GM18502 (cell line): ENCODE results near the gene ZBED1.
A peak's percentile ranks its signal among the peaks of the same experiment; 100 is the strongest.
"Not testable (repeated sequence)": the region's sequence is repeated elsewhere in the genome, so short reads cannot be mapped to it uniquely, and the experiment has no call there.

Experiments used
- ATAC-seq: cut with Tn5 transposase; IDR thresholded peaks from one replicate; pipeline ENCODE4 v1.9.1; 2021; ENCODE audit warnings: mild to moderate bottlenecking; ENCODE audit not compliant: unreplicated experiment, poor library complexity

ZBED1 gene

DNA sequence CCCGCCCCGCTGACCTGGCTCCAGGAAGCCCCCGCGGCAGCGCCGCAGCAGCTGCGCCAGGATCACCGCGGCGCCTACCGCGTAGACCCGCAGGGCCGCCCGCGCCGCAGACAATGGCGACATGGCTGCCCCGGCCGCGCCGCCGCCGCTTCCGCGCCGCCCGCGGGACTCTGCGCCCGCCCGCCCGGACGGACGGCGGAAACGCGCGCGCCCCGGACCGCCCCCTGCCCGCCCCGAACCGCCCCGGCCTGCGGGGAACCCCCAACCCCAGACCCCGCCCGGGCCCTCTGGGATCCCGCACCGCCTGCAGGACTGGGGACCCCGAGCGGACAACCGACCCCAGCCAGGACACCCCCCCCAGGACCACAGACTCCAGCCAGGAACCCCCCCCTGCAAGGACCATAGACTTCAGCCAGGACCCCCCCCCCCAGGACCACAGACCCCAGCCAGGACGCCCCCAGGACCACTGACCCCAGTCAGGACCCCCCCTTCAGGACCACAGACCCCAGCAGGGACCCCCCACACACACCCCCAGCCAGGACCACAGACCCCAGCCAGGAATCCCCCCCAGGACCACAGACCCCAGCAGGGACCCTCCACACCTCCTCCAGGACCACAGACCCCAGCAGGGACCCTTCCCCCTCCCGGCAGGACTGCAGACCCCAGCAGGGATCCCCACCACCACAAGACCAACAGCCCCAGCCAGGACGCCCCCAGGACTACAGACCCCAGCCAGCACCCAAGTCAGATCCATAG, at the start of gene ZBED1, which contains the start of gene DHRSX:
Gene ZBED1 (minus strand): TSS at position 174 of the 756 bp plus-strand sequence. CDS start 10,257 bp downstream, outside the sequence.
Gene DHRSX (minus strand): TSS at position 174 of the 756 bp plus-strand sequence. CDS start 51 bp downstream, at position 123.
- peak; percentile 71 for ATAC-seq

DNA sequence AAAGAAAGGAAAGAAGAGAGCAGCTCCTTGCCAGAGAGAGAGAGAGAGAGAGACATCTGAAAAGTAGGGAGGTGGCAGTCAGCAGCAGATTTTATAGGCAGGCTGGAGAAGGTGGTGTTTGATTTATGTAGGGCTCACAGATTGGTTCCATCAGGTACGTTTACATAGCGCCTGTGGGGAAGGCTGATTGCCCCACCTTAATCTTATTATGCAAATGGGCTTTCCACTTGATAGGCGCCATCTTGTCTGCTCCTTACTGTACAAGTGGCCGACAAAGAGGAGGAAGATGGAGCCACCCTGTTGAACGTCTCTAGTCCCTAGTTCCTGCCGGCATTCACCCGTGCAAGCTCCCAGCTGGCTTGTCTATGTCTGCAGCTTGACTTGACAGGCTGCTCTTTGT, 49.1 kb upstream of the ZBED1 start:
- no peak for ATAC-seq

DNA sequence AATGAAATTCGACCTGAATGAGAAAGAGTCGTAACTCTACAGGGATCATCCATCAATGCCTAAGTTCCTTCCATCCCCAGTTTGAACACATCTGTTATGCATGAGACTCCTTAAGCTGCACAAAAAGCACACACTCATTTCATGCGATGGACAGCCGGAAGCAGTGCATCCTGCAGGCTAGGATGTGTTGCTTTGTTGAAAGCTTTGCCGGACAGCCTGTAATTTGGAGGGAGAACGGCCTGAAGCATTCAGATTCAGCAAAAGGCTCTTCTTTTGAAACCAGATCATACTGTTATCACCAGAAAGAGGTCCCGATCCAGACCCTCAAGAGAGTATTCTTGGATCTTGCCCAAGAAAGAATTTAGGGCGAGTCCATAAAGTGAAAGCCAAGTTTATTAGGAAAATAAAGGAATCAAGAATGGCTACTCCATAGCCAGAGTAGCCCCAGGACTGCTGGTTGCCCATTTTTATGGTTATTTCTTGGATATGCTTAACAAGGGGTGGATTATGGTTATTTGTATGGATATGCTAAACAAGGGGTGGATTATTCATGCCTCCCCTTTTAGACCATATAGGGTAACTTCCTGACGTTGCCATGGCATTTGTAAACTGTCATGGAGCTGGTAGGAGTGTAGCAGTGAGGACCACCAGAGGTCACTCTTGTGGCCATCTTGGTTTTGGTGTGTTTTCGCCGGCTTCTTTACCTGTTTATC, 48.1 kb upstream of the ZBED1 start:
- no peak for ATAC-seq

DNA sequence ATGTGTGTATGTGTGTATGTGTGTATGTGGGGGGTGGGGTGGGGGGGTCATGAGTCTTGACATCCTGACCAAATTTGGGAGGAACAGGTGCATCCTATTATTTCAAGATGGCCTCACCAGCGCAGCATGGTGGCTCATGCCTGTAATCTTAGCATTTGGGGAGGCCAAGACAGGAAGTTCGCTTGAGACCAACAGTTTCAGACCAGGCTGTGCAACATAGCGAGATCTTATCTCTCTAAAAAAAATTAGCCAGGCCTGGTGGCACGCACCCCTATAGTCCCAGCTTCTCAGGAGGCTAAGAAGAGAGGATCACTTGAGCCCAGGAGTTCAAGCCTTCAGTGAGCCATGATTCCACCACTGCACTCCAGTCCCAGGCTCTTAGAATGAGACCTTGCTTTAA, 47.0 kb upstream of the ZBED1 start:
- no peak for ATAC-seq

DNA sequence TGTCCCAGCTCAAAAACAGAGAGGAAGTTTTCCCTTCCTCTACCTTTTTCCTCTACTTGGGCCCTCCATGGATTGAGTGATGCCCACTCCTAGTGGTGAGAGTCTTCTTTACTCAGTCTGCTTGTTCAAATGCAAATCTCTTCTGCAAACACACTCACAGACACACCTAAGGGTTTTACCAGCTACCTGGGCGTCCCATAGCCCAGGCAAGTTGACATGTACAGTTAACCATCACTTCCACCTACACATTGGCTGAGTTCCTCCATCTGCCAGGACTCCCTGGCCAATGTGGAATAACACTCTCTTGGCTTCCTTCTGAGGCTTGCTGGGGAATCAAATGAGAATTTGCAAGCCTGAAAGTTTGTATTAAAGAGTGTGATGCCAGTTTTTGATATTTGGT, 45.7 kb upstream of the ZBED1 start:
- no peak for ATAC-seq

DNA sequence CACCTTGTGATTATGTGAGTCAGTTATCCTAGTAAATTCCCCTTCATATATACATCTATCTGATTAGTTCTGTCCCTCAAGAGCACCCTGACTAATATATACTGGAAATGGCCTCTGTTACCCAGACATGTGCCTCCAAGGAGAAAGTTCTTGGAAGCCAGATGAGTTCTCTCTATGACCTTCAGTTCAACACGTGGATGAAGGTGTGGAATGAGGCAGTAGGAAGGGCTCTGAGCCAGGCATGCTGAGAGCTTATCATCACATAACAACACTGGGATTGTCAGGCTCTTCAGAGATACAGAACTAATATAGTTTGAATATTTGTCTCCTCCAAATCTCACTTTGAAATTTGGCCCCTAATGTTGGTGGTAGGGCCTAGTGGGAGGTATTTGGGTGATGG, 44.4 kb upstream of the ZBED1 start:
- no peak for ATAC-seq

DNA sequence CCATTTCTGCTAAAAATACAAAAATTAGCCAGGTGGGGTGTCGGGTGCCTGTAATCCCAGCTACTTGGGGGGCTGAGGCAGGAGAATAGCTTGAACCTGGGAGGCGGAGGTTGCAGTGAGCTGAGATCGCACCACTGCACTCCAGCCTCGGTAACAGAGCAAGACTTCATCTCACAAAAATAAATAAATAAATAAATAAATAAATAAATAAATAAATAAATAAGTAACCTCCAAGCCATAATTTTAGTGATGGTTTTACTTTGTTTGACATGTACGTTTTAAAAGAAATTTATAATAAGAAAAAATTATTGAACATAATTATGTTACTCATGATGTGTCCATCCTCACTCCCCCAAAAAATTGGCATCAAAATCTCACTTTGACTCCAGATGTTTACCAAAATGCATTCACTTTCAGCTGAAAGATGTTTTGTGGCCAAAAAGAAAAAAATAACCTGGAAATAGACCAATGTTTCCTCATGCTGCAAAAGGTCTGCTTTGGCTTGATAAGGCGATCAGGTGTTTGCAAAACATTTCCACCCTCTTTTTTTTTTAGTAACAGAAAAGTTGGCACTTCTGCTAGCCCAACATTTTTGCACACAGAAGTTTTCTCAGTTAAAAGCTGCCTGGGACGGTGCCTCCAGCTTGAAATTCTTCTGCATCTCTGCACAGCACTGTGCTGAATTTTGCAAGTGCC, 42.2 kb upstream of the ZBED1 start:
- ATAC-seq, result no peak

DNA sequence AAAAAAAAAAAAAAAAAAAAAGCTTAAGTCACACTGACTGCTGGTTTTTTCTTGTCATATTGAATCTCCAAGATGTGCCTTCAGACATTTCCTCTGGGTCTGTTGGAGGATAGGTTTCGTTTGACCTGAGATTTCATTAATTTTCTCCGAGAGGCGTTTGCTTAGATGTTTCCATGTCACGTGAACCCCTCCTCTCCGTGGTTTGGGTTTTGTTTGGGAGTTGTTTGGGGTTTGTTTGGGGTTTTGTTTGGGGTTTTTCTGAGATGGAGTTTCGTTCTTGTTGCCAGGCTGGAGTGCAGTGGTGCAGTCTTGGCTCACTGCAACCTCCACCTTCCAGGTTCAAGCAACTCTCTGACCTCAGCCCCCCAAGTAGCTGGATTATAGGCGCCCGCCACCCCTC, 40.8 kb upstream of the ZBED1 start:
- no peak for ATAC-seq

DNA sequence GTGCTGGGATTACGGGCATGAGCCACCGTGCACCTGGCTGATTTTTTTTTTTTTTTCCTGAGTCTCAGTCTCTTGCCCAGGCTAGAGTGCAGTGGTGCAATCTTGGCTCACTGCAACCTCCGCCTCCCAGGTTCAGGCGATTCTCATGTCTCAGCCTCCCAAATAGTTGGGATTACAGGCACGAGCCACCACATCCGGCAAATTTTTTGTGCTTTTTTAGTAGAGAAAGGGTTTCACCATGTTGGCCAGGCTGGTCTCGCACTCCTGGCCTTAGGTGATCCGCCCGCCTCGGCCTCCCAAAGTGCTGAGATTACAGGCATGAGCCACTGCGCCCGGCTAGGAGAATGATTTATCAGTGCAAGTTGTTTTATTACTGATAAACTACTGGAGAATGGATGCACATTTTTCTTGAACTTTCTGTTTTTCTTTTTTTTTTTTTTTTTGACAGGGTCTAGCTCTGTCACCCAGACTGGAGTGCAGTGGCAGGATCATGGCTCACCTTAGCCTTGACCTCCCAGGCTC, 39.7 kb upstream of the ZBED1 start:
- ATAC-seq, result no peak

DNA sequence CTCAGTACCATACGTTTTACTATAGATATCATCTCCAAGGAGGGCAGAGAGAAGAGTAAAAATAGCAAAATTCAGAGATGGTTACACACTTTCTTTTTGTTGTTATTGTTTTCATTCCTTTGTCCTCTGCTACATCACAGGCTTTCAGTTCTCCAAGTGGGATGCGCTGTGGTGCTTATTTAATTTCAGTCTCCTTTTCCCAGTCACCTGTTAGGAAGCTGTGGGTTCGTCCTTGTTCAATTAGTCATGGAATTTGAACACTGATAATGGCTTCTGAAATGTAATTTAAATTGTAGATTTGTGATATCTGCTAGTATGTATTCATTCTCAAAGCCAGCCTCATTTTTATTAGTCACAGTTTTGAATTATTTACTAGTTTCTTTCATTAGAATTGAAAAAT, 38.8 kb upstream of the ZBED1 start:
- no peak for ATAC-seq

DNA sequence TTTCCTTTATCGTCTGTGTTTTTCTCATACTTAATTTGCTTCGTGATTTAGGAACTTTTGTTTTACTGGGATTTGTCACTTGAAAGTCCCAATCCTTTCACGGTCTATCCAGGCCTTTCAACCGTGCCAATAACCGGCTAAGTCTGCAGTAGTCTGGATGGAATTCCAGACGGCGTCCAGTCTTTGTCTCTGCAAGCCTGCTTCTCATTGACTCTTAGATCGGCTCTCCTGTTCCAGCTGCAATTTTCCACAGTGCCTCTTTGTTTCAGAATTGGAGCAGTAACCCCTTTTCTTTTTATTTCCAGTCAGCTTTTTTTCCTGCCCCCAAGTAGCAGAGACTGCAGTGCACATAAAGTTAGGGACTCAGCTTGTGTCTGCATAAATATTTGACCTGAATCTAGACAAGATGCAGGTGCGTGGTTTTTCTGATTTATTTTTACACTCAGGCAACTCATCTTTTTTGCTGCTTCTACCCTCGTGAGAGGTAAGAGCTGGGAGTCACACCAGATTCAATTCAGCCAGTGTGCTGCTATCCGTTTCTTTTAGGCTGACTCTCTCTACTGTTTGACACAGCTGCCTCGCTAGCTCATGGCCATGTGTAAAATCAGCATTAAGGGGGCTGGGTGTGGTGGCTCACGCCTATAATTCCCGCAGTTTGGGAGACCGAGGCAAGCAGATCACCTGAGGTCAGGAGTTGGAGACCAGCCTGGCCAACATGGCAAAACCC, 37.4 kb upstream of the ZBED1 start:
- ATAC-seq, result no peak

DNA sequence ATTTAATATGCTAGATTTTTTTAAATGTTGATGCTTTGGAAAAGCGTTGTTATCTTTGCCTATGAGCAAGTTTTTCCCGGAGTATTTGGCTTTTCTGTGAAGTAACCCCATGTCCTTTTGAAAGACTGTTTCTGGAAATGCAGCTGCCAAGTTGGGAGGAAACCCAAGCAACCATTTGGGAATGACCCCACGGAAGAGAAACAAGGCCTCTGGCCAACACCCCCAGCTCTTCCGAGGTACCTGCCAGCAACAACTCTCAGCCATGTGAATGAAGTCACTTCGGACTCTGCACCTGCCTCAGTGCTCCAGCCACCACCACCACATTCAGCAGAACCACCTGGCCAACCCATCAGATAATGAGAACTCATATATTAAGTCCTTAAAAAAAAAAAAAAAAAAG, 36.2 kb upstream of the ZBED1 start:
- no peak for ATAC-seq

DNA sequence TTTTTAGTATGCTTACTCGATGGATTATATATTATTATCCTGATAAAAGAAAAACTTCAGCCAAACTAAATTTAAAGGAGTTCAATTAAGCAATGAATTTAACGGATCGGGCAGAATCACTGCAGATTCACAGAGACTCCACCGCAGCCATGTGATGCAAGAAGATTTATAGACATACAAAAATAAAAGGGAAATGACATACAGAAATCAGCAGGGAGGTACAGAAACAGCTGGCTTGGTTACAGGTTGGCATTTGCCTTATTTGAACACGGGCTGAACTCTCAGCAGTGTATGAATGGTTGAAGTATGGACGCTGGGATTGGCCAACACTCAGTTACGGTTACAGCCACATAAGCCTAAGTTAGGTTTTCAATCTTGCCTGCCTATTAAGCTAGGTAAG, 35.4 kb upstream of the ZBED1 start:
- no peak for ATAC-seq

DNA sequence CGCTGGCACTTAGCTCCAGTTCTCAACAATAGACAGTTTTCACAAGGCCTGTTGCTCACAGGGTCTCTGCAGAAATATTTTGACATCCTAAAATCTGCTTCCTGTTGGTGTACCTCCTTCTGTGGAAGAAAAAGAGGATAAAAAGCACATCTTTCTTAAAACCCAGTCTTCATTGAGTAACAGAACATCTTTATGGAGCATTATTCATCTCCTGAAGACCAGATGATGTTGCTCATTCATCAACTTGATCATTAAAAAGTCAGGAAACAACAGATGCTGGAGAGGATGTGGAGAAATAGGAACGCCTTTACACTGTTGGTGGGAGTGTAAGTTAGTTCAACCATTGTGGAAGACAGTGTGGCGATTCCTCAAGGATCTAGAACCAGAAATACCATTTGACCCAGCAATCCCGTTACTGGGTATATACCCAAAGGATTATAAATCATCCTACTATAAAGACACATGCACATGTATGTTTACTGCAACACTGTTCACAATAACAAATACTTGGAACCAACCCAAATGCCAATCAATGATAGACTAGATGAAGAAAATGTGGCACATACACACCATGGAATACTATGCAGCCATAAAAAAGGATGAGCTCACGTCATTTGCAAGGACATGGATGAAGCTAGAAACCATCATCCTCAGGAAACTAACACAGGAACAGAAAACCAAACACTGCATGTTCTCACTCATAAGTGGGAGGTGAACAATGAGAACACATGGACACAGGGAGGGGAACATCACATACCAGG, 33.7 kb upstream of the ZBED1 start:
- not testable (repeated sequence) for ATAC-seq

DNA sequence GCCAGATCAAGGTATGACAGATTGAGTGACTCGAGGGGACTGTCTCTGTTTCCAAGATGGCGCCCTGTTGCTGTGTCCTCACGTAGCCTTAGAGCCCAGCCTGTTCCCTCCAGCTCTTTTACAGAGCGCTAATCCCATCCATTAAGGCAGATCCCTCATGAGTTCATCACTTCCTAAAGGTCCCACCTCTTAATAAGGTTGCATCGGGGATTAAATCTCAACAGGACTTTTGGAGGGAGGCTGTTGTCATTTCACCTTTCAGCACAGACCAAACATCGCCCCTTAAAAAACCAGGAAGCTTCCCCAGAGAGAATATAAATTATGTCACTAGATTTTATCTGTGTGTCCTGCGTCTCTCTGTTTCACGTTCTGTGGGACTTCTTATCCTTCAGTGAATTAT, 32.6 kb upstream of the ZBED1 start:
- no peak for ATAC-seq

DNA sequence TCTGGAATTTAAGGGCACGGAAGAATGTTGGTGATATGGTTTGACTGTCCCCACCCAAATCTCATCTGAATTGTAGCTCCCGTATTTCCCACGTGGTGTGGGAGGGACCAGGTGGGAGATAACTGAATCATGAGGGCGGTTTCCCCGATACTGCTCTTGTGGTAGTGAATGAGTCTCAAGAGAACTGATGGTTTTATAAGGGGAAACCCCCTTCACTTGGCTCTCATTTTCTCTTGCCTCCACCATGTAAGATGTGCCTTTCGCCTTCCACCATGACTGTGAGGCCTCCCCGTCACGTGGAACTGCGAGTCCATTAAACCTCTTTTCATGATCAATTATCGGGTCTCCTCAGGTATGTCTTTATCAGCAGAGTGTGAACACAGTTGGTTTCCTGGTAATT, 25.6 kb upstream of the ZBED1 start:
- no peak for ATAC-seq

DNA sequence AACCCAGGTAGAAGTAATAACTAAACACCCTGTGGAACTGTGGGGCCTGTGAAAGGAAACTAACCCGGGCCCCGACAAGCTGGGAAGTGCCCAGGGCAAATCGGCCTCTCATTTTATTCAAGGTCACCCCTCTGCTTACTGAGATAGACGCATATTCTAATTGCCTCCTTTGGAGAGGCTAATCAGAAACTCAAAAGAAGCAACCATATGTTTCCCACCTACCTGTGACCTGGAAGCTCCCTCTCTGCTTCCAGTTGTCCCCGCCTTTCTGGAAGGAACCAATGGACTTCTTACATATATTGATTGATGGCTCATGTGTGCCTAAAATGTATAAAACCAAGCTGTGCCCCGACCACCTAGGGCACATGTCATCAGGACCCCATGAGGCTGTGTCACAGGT, 23.1 kb upstream of the ZBED1 start:
- no peak for ATAC-seq

DNA sequence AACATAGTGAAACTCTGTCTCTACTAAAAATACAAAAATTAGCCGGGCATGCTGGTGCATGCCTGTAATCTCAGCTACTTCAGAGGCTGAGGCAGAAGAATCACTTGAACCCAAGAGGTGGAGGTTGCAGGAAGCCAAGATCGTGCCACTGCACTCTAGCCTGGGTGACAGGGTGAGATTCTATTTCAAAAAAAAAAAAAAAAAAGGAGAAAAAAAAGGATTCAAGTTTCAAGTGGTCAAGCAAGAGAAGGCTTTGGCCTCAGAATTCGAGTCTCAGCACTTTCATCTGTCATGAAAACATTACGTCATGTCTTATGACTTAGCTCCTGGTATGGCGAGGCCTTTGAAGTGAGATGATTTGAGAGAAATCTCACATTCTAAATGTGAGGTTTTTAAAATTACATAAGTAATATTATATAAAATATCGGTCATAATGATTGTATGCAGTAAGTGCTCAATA, 21.2 kb upstream of the ZBED1 start:
- peak; percentile 40 for ATAC-seq

DNA sequence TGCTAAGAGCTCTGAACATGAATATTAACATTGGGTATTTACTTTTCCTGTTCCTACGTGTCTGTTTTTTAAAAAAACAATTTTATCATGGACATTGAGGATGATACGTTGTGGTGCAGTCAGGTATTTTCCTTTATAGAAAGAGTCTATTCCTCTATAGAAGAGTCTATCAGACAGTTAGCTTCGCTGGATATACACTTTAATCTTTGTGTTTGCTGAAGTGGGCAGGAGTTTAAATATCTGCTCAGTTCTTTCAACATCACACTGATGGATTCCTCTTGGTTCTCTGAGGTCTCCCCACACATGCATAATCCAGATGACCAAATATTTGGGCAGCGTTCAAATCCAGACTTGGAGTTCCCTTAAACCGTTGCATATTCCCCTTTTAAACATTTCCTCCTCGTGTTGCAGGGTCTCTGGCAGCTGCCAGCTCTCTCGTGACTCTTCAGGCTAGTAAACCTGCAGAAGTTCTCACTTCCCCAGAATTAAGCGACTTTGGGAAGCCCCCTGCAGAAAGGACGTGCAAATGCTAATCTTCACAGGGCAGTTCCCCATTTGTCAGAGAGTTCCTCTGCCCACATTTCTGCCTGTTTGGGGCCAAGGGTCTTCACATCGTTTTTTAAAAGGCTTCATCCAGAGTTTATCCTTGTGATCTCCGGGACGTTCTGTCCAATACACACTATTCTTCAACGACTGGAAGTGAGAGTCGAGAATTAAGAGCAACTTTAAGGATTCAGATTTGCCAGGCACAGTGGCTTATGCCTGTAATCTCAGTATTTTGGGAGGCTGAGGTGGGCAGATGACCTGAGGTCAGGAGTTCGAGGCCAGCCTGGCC, 20.5 kb upstream of the ZBED1 start:
- peak; percentile 85 for ATAC-seq
